ENCODE results near the gene IWS1.

The IWS1 gene

GRCh38 chr2:127475788-127476187, 50.5 kb downstream of the IWS1 start:
- Mint-ChIP-seq H3K4me1 (ENCODE audit: low read depth) (no peaks in the 10 kb centered on the region), H3K27me3 (no peaks in the 10 kb centered on the region), H3K27ac (no peak overlapping the region), H3K36me3 (ENCODE audit: low read depth) (peaks cover 29% of the 10 kb centered on the region), H3K9me3 (peaks cover 7% of the 10 kb centered on the region), H3K4me3 (no peak overlapping the region)
- DNase-seq = no peak

- Mint-ChIP-seq H3K36me3 (ENCODE audit: low read depth) (peaks cover 42% of the 10 kb centered on the region), H3K4me1 (ENCODE audit: low read depth) (no peaks in the 10 kb centered on the region), H3K27me3 (no peaks in the 10 kb centered on the region), H3K9me3 (peaks cover 7% of the 10 kb centered on the region), H3K27ac (no peak overlapping the region), H3K4me3 (no peak overlapping the region)
- DNase-seq = no peak
Observed at GRCh38 chr2:127472268-127472667, 54.0 kb downstream of the IWS1 start.

- no peak for DNase-seq
- Mint-ChIP-seq H3K27ac (no peak overlapping the region), H3K27me3 (no peaks in the 10 kb centered on the region), H3K9me3 (peaks cover 7% of the 10 kb centered on the region), H3K4me3 (no peak overlapping the region), H3K4me1 (ENCODE audit: low read depth) (no peaks in the 10 kb centered on the region), H3K36me3 (ENCODE audit: low read depth) (peaks cover 49% of the 10 kb centered on the region)
Observed at GRCh38 chr2:127471286-127471988, 54.9 kb downstream of the IWS1 start.

- Mint-ChIP-seq H3K4me1 (ENCODE audit: low read depth) (peaks cover 12% of the 10 kb centered on the region), H3K27ac (no peak overlapping the region), H3K9me3 (no peaks in the 10 kb centered on the region), H3K27me3 (no peaks in the 10 kb centered on the region), H3K4me3 (no peak overlapping the region), H3K36me3 (ENCODE audit: low read depth) (peaks cover 37% of the 10 kb centered on the region)
- DNase-seq = no peak
Observed at GRCh38 chr2:127469974-127470373, 56.3 kb downstream of the IWS1 start.

GRCh38 chr2:127469051-127469450, 57.2 kb downstream of the IWS1 start:
- no peak for DNase-seq
- Mint-ChIP-seq H3K36me3 (ENCODE audit: low read depth) (peaks cover 37% of the 10 kb centered on the region), H3K27me3 (no peaks in the 10 kb centered on the region), H3K4me3 (no peak overlapping the region), H3K27ac (no peak overlapping the region), H3K4me1 (ENCODE audit: low read depth) (peaks cover 21% of the 10 kb centered on the region), H3K9me3 (no peaks in the 10 kb centered on the region)

GRCh38 chr2:127465258-127465657, 61.0 kb downstream of the IWS1 start:
- Mint-ChIP-seq H3K36me3 (ENCODE audit: low read depth) (peaks cover 37% of the 10 kb centered on the region), H3K9me3 (no peaks in the 10 kb centered on the region), H3K4me3 (no peak overlapping the region), H3K27me3 (no peaks in the 10 kb centered on the region), H3K27ac (peak overlapping the region; percentile 24), H3K4me1 (ENCODE audit: low read depth) (peaks cover 28% of the 10 kb centered on the region)
- DNase-seq = no peak

- H3K4me3 Mint-ChIP-seq = peak overlapping the region; percentile 0
- H3K4me1 Mint-ChIP-seq (ENCODE audit: low read depth) = peaks cover 28% of the 10 kb centered on the region
Observed at GRCh38 chr2:127464470-127465257, 61.6 kb downstream of the IWS1 start.

GRCh38 chr2:127463155-127463991, 62.9 kb downstream of the IWS1 start:
- DNase-seq = no peak
- peaks cover 22% of the 10 kb centered on the region for H3K36me3 Mint-ChIP-seq (ENCODE audit: low read depth)
- H3K27me3 Mint-ChIP-seq = no peaks in the 10 kb centered on the region
- H3K4me1 Mint-ChIP-seq (ENCODE audit: low read depth) = peaks cover 28% of the 10 kb centered on the region
- no peaks in the 10 kb centered on the region for H3K9me3 Mint-ChIP-seq
- no peak overlapping the region for H3K27ac Mint-ChIP-seq
- H3K4me3 Mint-ChIP-seq = no peak overlapping the region

More at GRCh38 chr2:127464470-127465257, 61.6 kb downstream of the IWS1 start:
- no peaks in the 10 kb centered on the region for H3K27me3 Mint-ChIP-seq
- peaks cover 32% of the 10 kb centered on the region for H3K36me3 Mint-ChIP-seq (ENCODE audit: low read depth)
- no peaks in the 10 kb centered on the region for H3K9me3 Mint-ChIP-seq
- H3K27ac Mint-ChIP-seq = peak overlapping the region; percentile 42
- DNase-seq = no peak

GRCh38 chr2:127462461-127462860, 63.8 kb downstream of the IWS1 start:
- Mint-ChIP-seq H3K36me3 (ENCODE audit: low read depth) (peaks cover 15% of the 10 kb centered on the region), H3K4me3 (no peak overlapping the region), H3K4me1 (ENCODE audit: low read depth) (peaks cover 32% of the 10 kb centered on the region), H3K27me3 (no peaks in the 10 kb centered on the region), H3K27ac (no peak overlapping the region), H3K9me3 (no peaks in the 10 kb centered on the region)
- no peak for DNase-seq

- Mint-ChIP-seq H3K9me3 (no peaks in the 10 kb centered on the region), H3K4me1 (ENCODE audit: low read depth) (peaks cover 17% of the 10 kb centered on the region), H3K4me3 (no peak overlapping the region), H3K36me3 (ENCODE audit: low read depth) (peaks cover 19% of the 10 kb centered on the region), H3K27ac (no peak overlapping the region), H3K27me3 (no peaks in the 10 kb centered on the region)
- DNase-seq = no peak
Observed at GRCh38 chr2:127456960-127457359, 69.3 kb downstream of the IWS1 start.

GRCh38 chr2:127455566-127456493, 70.5 kb downstream of the IWS1 start:
- Mint-ChIP-seq H3K9me3 (no peaks in the 10 kb centered on the region), H3K27ac (peak overlapping the region; percentile 24), H3K27me3 (no peaks in the 10 kb centered on the region), H3K36me3 (ENCODE audit: low read depth) (peaks cover 17% of the 10 kb centered on the region), H3K4me1 (ENCODE audit: low read depth) (peaks cover 17% of the 10 kb centered on the region), H3K4me3 (no peak overlapping the region)
- no peak for DNase-seq

GRCh38 chr2:127454595-127455565, 71.4 kb downstream of the IWS1 start:
- H3K9me3 Mint-ChIP-seq = no peaks in the 10 kb centered on the region
- no peak overlapping the region for H3K4me3 Mint-ChIP-seq
- no peaks in the 10 kb centered on the region for H3K27me3 Mint-ChIP-seq
- no peak overlapping the region for H3K27ac Mint-ChIP-seq
- no peak for DNase-seq
- peaks cover 24% of the 10 kb centered on the region for H3K36me3 Mint-ChIP-seq (ENCODE audit: low read depth)
- peaks cover 17% of the 10 kb centered on the region for H3K4me1 Mint-ChIP-seq (ENCODE audit: low read depth)

Data from activated T-cell treated with anti-CD3 and anti-CD28 coated beads, Interleukin-2, amount 50 U/mL, for 24 hours (primary cell).